IPS DF 19.7 (cell line): ENCODE data around the gene KRT4.
"Not testable (repeated sequence)": the region's sequence is repeated elsewhere in the genome, so short reads cannot be mapped to it uniquely, and the experiment has no call there.

ENCODE experiments used
- DNase-seq: peaks from one replicate; pipeline ENCODE4 v3.0.0-alpha.2; 2013; ENCODE audit warnings: low read depth, low spot score

KRT4 gene

DNA sequence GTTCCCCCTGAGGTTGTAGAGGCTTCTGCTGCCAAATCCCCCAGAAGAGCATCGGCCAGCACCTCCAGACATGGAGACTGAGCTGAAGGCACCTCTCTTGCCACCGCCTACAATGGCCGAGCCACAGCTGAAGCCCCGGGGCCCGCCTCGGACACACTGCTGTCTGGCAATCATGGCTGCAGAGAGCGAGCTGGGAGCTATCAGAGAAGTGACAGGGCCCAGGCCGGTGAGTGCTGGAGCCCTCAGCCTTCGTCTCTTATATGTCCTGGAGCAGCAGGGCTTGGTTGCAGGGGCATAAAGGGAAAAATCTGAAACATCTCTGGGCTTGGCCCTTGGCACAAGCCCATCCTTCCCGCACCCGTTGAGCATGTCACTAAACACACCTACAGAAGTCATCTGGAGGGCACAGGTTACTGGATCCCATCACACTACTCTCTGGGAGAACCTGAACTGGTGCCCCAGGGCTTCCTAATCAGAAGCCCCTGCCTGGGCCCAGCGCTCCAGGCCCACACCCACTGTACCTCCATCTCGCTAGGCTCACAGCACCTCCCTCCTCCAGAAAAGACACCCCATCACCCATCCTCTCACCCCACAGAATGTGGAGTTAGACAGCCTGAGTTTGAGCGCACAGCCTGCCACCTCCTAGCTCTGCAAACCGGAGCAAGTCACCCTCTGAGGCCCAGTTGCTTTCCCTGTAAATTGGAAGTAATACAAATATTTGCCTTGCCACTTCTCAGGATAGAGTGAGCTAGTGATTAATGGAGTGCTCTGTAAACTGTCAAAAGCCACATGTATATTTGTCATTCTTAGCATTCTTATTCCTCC is at the start of gene KRT4:
KRT4 (minus strand) TSS at position 232 of the 825 bp plus-strand sequence; CDS start at position 174, 58 bp downstream.
- no peak for DNase-seq

DNA sequence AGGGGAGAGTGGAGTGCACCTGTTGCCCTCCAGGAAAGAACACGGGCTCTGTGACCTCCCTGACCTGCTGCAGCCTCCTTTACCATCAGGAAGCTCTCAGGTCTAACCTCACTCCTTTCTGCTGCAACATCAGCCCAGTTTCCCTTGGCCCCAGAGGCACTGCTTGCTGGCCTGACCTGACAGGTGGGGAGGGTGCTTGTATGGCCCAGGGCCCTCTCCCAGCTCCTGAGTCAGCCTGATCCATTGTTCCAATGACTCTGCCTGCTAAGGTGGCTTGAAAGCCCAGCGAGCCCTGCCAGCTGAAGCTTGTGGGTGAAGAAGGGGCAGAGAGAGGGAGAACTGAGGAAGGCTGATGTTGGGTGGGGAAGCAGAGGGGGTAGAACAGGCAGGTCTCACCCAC is 48.1 kb upstream of the KRT4 start:
- no peak for DNase-seq

DNA sequence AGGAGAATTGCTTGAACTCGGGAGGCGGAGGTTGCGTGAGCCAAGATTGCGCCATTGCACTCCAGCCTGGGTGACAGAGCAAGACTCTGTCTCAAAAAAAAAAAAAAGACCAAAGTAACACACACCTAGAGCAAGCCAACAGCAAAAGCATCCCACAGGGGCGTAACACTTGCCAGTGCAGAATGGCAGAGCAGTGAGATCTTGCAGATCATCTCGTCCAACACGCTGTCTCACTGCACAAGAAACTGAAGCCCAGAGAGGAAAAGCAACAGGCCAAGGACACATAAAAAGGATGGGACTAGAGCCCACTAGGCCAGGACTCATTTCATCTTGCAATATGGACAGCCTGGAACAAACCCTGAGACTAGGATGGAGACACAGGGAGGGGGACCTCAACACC is 47.6 kb upstream of the KRT4 start:
- DNase-seq, result no peak

DNA sequence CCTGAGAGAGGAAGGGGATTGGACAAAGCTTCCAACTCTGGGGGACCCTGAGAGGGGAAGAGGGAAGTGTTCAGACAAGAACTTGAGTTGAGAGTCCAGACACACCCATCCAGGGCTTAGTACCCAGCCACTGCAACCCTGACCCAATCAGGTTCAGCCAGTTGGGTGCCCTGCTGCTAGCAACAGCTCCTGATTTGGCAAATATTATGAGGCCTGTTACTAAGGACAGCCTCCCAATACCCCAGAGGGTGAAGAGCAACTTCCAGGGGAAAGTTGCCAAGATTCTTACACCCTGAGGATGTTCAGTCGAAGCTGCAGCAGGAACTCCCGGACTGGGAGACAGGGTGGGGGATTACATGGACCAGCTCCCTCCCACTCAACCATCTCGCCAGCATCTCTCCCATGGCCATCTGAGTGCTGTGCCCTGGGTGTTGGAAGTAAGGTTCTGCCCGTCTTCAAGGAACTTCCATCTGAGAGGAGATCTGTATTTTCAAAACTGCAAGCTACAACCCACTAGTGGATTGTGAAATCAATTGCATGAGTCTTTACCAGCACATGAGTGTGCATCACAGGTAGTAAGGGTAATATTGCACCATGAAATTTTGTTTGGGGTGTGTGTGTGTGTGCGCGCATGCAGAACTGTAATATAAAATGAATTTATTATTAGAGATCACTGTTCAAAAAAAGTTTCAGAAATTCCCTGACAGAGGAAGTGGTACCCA is 46.3 kb upstream of the KRT4 start:
- DNase-seq, result no peak

DNA sequence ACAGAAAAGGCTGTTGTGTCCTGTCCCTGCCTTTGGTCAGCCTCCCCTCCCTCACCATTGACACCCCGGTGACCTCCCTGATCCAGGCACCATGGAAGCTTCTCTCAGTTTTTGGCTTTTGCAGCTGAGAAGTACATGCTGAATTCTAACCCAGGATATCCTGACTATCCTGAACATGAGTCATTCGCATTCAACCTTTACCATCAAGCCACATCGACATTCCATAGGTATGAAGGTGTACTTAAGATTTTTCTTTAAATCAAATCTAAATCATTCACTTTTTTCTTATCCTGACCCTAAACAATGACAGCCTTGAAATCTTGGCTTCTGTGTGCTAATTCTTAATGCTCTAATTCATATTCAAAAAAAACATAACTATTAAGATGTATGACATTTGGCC is 43.6 kb upstream of the KRT4 start:
- no peak for DNase-seq

DNA sequence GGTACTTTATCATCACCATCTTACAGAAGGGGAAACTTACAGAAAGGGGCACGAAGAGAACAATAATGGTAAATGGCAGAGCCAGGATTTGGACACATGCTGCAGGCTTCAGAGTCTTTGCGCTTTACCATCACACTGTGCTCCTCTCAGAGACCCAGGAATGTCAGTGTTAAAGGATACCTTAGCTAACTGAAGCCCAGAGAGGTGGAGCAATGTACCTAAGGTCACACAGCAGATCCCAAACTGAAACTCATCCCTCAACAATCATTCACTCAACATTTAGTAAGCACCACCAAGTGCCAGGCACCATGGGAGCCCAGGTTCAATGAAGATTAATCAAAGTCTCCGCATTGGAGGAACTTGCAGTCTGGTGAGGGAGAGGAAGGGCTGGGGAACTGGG is 42.9 kb upstream of the KRT4 start:
- no peak for DNase-seq

DNA sequence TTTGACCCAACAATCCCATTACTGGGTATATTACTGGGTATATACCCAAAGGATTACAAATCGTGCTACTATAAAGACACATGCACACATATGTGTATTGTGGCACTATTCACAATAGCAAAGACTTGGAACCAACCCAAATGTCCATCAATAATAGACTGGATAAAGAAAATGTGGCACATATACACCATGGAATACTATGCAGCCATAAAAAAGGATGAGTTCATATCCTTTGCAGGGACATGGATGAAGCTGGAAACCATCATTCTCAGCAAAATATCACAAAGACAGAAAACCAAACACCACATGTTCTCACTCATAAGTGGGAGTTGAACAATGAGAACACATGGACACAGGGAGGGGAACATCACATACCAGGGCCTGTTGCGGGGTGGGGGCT is 42.2 kb upstream of the KRT4 start:
- DNase-seq, result not testable (repeated sequence)

DNA sequence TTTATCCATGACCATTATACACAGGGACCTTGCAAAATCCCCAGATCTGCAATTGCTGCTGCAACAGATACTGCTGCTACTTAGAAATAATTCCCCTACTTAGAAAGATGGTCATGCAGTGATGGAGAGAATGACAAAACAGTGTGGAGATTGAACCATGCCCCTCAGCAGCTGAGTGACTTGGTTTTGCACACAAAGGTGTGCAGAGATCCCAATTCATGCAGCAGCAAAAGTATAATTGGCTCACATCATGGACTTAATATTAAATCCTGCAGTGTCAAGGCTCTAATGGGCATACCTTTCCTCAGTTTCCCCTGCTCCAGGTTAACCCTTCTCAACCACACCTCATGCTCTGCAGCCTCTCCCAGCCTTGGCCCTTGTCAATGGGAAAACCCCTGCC is 37.9 kb upstream of the KRT4 start:
- DNase-seq, result no peak

DNA sequence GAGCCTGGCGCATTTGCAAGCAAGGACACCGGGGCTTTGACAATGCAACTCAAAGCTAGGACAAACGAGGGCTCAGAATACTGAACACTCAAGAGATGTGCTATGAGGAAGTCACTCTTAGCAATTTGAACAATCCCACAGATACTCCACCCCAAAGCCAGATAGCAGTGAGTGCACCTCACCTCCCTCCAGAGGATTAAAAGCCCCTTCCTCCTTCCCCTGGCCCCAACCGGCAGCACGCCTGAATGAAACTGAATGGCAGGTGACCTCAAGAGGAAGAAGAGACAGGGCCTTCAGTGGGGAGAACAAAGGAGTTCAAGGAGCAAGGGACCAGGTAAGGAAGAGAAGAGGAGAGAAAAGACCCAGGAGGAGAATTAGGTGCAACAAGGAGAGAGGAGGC is 36.8 kb upstream of the KRT4 start:
- DNase-seq, result no peak

DNA sequence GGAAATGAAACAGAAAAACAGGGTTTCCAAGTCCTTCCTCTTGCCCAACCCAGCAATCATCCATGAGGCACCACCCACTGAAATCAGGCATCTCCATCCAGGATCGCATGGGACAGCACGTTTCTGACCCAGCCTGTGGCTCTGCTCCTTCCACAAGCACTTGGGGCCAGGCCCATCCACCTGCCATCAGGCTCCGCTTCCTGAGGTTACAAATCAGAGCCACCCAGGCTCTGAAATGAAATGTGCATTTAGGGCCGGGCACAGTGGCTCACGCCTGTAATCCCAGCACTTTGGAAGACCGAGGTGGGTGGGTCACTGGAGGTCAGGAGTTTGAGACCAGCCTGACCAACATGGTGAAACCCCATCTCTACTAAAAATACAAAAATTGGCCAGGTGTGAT is 35.6 kb upstream of the KRT4 start:
- DNase-seq, result no peak

DNA sequence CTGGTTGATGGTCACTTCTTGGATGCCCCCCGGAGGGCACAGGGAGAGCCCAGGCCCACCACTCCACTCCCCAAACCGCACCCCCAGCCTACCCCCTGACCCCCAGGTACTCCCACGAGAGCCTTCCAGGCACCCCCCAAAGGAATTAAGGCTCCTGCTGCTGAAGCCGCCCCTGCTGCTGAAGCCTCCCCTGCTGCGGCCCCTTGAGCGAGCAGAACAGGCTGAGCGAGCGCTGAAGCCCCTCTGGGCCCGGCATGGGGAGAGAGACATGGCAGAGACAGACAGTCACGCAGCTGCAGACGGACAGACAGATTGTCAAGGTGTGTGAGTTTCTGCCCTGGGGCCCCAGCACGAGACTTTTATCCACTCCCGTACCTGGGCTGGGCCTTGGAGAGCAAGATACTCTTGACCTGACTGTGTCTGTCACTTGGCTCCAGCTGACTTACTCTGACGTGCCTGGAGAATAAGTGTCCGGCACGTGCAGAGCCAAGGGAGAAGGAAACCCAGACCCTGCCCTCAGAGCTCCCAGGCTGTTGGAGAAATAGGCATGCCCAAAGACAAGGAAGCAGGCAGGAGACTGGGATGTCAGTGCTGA is 34.8 kb upstream of the KRT4 start, which contains the start of gene KRT78:
KRT78 (minus strand) TSS at position 334 of the 595 bp plus-strand sequence; CDS start at position 270, 64 bp downstream.
- no peak for DNase-seq

DNA sequence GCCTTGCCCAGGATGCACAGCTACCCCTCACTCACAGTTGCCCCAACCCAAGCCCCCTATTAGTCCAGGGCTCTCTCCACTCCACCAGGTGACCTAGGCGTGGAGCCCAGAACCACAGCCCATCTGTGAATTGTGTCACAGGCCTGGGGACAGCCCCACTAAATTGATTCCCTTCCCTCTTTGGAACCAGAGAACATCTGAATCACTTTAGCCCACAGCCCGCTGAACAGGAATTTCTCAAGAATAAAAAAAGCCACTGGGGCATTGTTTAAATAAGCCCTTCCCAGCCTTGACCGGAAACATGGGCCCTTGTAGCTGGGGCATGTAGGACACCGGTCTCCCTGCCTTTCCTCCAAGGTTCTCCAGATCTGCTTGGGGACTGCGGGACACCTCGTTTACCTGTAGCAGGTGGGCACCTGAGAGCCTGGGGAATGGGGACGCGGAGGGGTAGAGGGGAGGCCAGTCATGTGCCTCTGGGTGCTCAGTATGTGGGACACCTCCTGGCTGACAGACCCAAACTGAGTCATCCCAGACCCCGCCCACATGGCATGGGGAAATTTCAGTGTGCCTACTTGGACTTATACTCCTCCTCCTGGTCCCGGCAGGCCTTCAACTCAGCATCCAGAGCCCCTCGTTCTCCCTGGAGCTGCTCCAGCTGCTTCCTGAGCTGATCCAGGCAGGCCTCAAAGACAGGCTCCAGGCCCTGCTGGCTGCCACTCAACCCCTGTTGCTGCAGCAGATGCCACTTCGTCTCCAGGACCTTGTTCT is 33.6 kb upstream of the KRT4 start:
- no peak for DNase-seq

DNA sequence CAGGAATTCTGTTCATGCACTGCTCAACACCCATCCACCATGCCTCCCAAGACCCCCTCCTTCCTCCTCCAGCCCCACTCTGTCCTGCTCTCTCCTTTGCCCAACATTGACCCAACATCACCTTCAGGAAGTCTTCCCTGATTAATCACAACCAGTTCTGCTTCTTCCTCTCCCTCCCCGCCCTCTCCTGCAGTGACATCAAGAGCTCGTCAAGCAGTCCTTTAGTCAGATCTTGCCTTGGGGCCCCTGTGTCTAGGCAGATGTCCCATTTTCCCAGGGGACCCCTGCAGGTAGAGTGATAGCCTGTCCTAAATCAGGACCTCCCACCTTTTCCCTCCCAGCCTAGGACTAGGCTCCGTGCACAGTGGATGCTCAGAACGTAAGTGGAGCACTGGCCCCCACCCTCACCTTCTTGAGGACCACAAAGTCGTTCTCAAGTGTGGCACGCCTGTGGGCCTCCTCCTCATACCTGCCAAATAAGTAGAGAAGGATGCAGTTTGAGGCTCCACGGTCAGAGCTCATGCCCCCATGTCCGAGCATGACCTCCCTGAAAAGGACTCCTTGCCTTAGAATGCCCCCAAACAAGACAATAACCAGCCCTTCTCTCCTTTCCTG is 32.5 kb upstream of the KRT4 start:
- no peak for DNase-seq

DNA sequence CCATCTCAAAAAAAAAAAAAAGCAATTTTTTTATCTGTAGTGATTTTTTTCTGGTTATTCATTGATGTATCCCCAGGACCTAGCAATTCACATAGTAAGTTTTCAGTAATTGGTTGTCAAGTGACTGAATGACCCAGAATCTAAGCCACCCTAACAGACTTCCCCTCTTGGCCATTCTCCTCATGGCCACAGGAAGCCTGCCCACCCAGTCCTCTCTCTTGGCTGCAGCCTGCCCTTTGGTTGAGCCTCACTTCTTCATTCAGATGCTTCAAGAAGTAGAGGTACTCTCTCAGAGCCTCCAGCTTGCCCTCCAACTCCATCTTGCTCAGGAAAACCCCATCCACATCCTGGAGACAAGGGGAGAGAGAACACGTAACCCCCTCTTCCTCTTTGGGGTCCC is 32.0 kb upstream of the KRT4 start:
- no peak for DNase-seq

DNA sequence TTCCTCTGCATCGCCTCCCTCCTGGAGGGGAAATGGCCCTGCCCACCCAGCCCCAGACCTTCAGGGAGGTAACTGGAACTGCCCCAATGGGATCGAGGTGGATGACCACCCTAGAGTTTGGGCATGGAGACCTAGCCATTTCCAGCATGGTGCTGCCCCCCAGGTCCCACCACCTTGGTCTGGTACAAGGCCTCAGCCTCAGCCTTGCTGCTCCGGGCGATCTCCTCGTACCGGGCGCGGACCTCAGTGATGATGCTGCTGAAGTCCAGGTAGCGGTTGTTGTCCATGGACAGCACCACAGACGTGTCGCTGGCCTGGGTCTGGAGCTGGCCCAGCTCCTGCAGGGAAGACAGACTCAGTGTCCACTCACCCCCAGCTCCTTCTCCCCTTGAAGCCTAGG is 30.5 kb upstream of the KRT4 start:
- DNase-seq, result no peak

DNA sequence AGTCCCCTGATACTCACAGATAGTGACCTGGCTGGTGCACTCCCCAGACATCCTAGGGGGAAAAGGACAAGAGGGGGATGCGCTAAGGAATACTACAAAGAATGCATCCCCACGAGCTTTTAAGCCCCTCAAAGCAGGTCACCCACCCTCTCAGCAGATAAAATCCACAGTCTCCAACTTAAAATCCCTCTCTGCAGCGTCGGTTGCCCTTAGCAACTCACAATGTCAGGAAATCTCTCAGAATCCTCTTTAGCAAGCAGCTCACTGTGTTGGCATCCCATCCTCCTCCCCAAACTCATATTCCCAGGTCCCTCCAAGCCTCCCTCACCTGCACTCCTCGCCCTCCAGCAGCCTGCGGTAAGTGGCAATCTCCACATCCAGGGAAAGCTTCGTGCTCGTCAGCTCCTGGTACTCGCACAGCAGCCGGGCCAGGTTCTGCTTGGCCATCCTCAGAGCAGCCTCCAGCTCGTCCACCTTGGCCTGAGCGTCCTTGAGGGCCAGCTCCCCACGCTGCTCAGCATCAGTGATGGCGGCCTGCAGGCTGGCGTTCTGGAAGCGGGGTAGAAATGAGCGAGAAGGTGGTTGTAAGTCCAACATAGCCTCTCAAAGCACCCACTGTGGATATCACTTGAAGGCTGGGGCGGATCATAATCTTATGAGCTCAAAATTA is 25.7 kb upstream of the KRT4 start:
- DNase-seq, result no peak

DNA sequence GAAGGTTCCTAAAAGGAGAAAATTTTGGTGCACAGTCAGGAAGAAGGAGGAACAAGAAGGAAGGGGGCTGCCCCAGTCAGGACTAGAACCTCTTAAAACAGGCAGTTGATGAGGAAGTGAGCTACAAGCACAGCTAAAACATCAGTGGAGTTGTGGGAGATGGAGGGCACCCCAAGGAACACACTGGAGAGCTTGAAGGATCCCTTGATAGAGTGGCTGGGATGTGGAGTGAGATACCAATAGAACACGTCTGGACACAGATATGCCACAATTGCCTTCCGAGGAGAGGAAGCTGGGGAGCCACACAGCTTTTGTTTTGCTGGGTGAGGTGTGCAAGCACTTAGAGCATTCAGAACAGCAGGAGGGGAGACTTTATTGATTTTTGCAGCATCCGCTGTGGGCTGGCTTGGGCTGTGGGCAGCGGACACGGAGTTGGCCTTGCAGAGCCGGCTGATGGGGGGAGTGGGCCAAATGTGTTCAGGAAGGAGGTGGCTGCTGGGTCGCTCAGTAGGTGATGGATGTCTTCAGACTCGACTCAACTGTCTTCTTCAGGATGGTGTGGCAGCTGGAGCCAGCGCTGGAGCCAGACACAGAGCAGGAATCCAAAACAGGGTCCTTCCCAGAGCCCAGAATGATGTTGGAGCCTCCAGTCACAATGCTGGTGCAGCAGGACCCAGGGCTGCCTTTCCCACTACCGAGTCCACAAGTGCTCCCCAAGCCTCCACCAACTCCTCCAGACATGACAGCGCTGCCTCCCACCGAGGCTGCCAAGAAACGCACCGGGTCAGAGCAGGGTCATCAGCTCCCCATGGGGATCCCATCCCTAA is 24.9 kb upstream of the KRT4 start:
- DNase-seq, result no peak

DNA sequence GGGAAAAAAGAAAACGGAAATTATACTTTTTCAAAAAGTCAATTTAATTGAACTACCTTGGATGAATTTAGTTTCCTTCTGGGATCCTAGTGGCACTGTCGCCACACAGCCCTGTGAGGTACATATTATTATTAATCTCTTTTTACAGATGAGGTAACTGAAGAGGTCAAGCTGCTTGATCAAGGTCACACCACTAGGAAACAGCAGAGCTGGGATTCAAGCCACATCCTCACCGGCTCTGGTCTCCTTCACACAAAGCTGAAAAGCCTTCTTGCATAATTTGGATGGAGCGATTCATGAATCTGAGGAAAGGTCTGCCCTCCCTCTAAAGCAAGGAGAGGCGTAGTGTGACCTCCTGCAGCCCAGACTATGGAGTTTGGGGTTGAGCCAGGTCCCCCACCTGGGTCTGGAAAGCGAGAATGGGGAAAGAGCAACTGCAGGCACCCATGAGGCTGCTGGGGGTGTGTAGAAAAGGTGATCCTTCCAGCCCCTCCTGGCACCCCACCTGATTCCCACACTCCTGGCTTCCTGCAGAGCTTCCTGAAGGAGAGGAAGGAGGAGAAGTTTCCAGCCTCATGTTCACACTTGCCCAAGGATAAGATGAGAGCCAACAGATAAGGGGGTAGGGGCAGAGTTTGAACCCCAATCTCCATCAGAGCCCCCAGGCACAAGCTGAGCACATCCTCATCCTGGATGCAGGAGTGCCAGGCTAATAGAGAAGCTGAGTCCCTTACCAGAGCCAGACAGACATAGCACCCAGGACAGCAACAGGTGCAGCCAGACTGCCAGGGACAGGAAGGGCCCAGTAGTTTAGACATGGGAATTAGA is 24.1 kb upstream of the KRT4 start:
- no peak for DNase-seq

DNA sequence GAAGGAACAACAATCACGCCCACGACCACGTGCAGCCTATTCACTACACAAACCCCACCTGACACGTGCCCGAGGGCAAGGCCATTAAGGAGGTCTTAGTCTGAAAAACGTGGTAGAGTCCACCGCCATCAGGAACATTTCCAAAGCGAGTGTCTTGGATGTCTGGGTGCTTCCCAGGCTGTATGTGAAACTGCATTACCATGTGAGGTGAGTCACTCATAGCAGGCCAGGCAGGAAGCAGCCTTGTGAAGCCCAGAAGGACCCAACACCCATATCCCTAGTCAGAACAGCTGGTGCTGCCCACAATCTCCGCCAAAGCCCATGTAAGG is 23.5 kb upstream of the KRT4 start:
- no peak for DNase-seq
